SU-DHL-6 (cell line): Measurements from ENCODE around the gene LRP2.

Experiments
- CTCF ChIP-seq: fragments of 200-600 bp; sonication (generic); IDR thresholded peaks from one replicate; pipeline ENCODE4 v1.5.1; 2017; ENCODE audit warnings: antibody characterized with exemption, mild to moderate bottlenecking, low read length, moderate library complexity; ENCODE audit not compliant: insufficient read depth, poor library complexity, severe bottlenecking
- EZH2phosphoT487 ChIP-seq: fragments of 200-600 bp; sonication (generic), shearing (Covaris generic); conservative IDR thresholded peaks from 2 replicates; pipeline ENCODE4 v1.6.1; 2018; ENCODE audit warnings: mild to moderate bottlenecking, antibody characterized with exemption, low read length, moderate library complexity, mixed read lengths

DNA sequence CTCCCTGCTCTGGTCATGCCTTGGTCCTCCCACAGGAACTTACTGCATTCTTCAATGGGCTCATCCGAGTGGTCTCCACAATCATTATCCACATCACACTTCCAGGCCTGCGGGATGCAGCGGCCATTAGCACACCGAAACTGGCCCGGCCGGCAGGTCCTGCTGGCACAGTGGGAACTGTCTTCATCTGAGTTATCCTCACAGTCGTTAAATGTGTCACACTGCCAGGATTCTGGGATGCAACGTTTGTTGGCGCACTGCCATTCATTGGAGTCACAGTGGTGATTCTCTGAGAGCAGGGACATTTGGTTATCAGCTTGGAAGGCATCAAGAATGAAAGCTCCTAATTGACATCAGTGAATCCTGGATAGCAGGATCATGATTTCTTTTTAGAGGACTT, 188.5 kb downstream of the LRP2 start:
- TF ChIP-seq CTCF = no peak
- no peak for TF ChIP-seq EZH2phosphoT487
